Brain microvascular endothelial cell (primary cell): ENCODE data around the gene MESD.

Experiments
- DNase-seq: peaks from one replicate; pipeline ENCODE4 v3.0.0-alpha.2; 2020
- H3K27ac ChIP-seq: fragments of 250-450 bp; sonication (Bioruptor Pico); 2 replicates; pipeline ENCODE4 v1.5.1; 2020; ENCODE audit warnings: mild to moderate bottlenecking, moderate library complexity
- H3K27me3 ChIP-seq: fragments of 250-450 bp; sonication (Bioruptor Pico); replicated peaks from 2 replicates; pipeline ENCODE4 v1.5.1; 2020; ENCODE audit warnings: mild to moderate bottlenecking
- H3K36me3 ChIP-seq: fragments of 250-450 bp; sonication (Bioruptor Pico); replicated peaks from 2 replicates; pipeline ENCODE4 v1.5.1; 2020; ENCODE audit warnings: mild to moderate bottlenecking
- H3K4me3 ChIP-seq: 2 replicates; pipeline ENCODE4 v1.5.1; 2011; ENCODE audit warnings: low read depth, mild to moderate bottlenecking, control low read depth, low read length, moderate library complexity
- in situ Hi-C: cut with HindIII; loops from 2 replicates; pipeline ENCODE4 v1.10.0; 2017; ENCODE audit warnings: low sequenced_read_pairs, low pct_ligation_motif_present
- TF ChIP-seq, protein P1 (sequence below): IDR thresholded peaks from 2 replicates; pipeline ENCODE4 v1.5.1; 2011; ENCODE audit warnings: low read depth, mild to moderate bottlenecking, moderate library complexity, low read length, control low read depth, inconsistent platforms; ENCODE audit errors: missing control alignments

MESD gene

DNA sequence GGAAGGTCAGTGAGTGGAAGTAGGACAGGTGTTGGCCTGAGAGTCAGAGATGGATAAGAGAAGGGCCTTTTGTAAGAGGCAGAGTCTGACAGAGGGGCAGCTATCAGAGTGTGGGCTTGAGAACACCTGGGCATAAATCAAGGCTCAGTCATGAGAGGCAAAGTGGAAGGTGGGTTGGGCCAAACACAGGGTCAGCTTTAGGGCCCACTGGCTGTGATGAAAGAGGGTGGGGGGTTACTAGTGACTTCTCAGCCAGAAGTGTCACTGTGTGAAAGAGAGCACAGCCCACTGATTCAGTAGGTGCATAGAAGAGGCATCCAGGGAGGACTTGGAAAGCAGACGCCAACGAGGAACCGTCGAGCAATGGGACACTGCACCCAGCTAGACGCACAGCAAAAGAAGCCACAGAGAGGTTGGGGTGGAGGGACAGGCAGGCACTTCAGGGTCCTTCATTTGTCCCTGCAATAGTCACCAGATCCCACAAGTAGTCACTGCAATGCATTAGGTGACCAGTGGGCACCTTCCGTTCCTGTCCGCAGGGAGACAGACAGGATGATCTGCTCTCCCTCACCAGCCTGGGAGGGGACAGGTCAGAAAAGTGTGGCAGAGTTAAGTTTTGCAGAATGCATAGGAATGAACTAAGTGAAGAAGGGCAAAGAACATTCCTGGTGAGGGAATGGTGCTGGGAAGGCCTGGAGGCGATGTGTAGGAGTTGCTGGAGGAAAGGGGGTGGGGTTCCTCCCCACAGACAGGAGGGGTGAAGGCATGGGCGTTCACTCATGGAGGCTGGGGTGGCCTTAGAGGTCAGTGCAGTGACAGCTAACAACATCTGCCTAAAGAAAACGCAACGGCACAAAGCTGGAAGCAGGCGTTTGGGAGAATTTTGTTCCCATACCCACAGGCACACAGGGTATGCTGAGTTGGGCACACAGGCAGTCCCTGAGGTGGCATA, 36.3 kb downstream of the MESD start:
- Histone ChIP-seq H3K27me3 (no peaks in the 10 kb centered on the region), H3K4me3 (no peak overlapping the region), H3K27ac (no peak overlapping the region), H3K36me3 (peaks cover 7% of the 10 kb centered on the region)
- in situ Hi-C loops = no loop called here
- TF ChIP-seq, protein P1, sequence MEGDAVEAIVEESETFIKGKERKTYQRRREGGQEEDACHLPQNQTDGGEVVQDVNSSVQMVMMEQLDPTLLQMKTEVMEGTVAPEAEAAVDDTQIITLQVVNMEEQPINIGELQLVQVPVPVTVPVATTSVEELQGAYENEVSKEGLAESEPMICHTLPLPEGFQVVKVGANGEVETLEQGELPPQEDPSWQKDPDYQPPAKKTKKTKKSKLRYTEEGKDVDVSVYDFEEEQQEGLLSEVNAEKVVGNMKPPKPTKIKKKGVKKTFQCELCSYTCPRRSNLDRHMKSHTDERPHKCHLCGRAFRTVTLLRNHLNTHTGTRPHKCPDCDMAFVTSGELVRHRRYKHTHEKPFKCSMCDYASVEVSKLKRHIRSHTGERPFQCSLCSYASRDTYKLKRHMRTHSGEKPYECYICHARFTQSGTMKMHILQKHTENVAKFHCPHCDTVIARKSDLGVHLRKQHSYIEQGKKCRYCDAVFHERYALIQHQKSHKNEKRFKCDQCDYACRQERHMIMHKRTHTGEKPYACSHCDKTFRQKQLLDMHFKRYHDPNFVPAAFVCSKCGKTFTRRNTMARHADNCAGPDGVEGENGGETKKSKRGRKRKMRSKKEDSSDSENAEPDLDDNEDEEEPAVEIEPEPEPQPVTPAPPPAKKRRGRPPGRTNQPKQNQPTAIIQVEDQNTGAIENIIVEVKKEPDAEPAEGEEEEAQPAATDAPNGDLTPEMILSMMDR = no peak
- DNase-seq = no peak

DNA sequence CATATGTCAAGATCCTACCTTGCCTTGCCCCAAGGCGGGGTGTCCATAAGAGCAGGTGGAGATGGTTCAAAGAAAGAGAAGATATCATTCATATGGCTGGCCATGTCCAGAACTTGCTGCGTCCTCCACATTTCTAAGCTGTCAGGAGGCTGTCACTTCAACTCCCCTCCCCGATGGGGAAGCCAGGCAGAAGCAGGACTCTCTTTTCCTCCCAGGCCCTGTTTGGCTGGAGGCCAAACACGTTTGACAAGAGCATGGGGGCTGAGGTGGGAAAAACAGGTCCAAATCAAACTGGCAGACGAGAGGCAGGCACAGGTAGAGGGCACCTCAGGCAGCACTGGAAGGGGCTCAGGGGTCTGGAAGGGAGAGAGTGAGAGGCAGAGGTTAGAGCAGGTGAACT, 37.7 kb downstream of the MESD start:
- TF ChIP-seq, protein P1 = no peak
- Histone ChIP-seq H3K27me3 (no peaks in the 10 kb centered on the region), H3K27ac (no peak overlapping the region), H3K36me3 (peaks cover 9% of the 10 kb centered on the region), H3K4me3 (no peak overlapping the region)
- in situ Hi-C loops = no loop called here
- no peak for DNase-seq

DNA sequence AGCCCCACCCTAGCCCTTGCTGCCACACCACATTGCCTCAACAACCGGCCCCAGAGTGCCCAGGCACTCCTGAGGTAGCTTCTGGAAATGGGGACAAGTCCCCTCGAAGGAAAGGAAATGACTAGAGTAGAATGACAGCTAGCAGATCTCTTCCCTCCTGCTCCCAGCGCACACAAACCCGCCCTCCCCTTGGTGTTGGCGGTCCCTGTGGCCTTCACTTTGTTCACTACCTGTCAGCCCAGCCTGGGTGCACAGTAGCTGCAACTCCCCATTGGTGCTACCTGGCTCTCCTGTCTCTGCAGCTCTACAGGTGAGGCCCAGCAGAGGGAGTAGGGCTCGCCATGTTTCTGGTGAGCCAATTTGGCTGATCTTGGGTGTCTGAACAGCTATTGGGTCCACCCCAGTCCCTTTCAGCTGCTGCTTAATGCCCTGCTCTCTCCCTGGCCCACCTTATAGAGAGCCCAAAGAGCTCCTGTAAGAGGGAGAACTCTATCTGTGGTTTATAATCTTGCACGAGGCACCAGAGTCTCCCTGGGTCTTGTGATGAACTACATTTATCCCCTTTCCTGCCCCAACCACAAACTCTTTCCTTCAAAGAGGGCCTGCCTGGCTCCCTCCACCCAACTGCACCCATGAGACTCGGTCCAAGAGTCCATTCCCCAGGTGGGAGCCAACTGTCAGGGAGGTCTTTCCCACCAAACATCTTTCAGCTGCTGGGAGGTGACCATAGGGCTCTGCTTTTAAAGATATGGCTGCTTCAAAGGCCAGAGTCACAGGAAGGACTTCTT, 39.1 kb downstream of the MESD start:
- in situ Hi-C loops = no loop called here
- Histone ChIP-seq H3K36me3 (peaks cover 9% of the 10 kb centered on the region), H3K27ac (no peak overlapping the region), H3K4me3 (no peak overlapping the region), H3K27me3 (no peaks in the 10 kb centered on the region)
- DNase-seq = no peak
- TF ChIP-seq, protein P1 = no peak

DNA sequence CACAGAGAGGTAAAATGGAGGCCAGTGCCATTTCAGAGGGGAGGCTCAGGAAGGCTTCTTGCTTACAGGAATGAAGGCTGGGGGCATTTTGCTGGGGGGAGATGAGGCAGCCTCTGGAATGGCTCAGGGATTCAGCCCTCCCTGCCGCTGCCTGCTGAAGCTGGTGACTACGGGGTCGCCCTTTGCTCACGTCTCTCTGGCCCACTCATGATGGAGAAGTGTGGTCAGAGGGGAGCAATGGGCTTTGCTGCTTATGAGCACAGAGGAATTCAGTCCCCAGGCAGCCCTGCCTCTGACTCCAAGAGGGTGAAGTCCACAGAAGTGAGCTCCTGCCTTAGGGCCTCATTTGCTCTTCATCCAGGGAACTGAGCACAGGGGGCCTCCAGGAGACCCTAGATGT, 39.9 kb downstream of the MESD start:
- TF ChIP-seq, protein P1 = no peak
- in situ Hi-C loops = no loop called here
- H3K4me3 ChIP-seq = no peak overlapping the region
- no peaks in the 10 kb centered on the region for H3K27me3 ChIP-seq
- no peak overlapping the region for H3K27ac ChIP-seq
- no peak for DNase-seq
- H3K36me3 ChIP-seq = peaks cover 9% of the 10 kb centered on the region

GRCh38 chr15:80948651-80949292, 40.8 kb downstream of the MESD start:
- no peak overlapping the region for H3K4me3 ChIP-seq
- H3K36me3 ChIP-seq = peaks cover 9% of the 10 kb centered on the region
- TF ChIP-seq, protein P1 = no peak

More at GRCh38 chr15:80948651-80949292, 40.8 kb downstream of the MESD start:
- no peak for DNase-seq
- Histone ChIP-seq H3K27me3 (no peaks in the 10 kb centered on the region), H3K27ac (no peak overlapping the region)
- in situ Hi-C loops = no loop called here
